ENCODE measurements around the gene MRPL33. TPM values are rescaled to one million over a fixed set of nuclear protein-coding genes. Genes with fewer than 3 reads are reported as not detected.

The MRPL33 gene
- total RNA-seq, 1 experiment from 2014 or later: 66.8 TPM

GRCh38 chr2:27800856-27801255, 29.3 kb downstream of the MRPL33 start:
- Mint-ChIP-seq H3K27ac (no peak overlapping the region), H3K4me1 (peaks cover 0 to 6% of the 10 kb centered on the region in 2 experiments; a peak in 3 of 4 replicates)

More at GRCh38 chr2:27800856-27801255, 29.3 kb downstream of the MRPL33 start:
- Histone ChIP-seq H3K4ac (ENCODE audit: low read depth, low read length) (no peak overlapping the region), H3K79me2 (ENCODE audit: insufficient read depth, low read length) (no peaks in the 10 kb centered on the region), H3K56ac (ENCODE audit: insufficient read length, low read depth, low read length) (no peak overlapping the region), H3K4me1 (ENCODE audit: insufficient read depth, low read length) (no peaks in the 10 kb centered on the region), H3K18ac (ENCODE audit: insufficient read length, low read depth, low read length) (no peak overlapping the region), H3K4me2 (ENCODE audit: insufficient read depth, insufficient read length, low read length) (no peak overlapping the region), H3K27me3 (ENCODE audit: insufficient read depth, low read length) (no peaks in the 10 kb centered on the region), H4K20me1 (ENCODE audit: control insufficient read depth, insufficient read depth, insufficient read length) (no peaks in the 10 kb centered on the region), H3K23me2 (ENCODE audit: insufficient read length, low read depth, low read length, poor library complexity, severe bottlenecking) (no peaks in the 10 kb centered on the region), H2BK20ac (ENCODE audit: low read depth, low read length, poor library complexity, severe bottlenecking) (no peak overlapping the region), H4K8ac (replicated peaks; ENCODE audit: insufficient read length, low read depth, low read length) (no peak overlapping the region), H2BK12ac (ENCODE audit: insufficient read length, low read depth, low read length) (no peak overlapping the region), H2BK120ac (ENCODE audit: low read depth, low read length, poor library complexity, severe bottlenecking) (no peak overlapping the region), H3K9me3 (ENCODE audit: control insufficient read depth, low read depth, low read length) (no peaks in the 10 kb centered on the region), H4K91ac (ENCODE audit: insufficient read length, low read depth, low read length) (no peak overlapping the region), H4K5ac (ENCODE audit: insufficient read length, low read depth, low read length) (no peak overlapping the region), H3T11ph (ENCODE audit: low read length) (no peak overlapping the region), H2AK5ac (ENCODE audit: insufficient read length, low read length) (no peak overlapping the region), H2AFZ (ENCODE audit: low read length) (no peak overlapping the region), H3K14ac (ENCODE audit: insufficient read depth, low read length) (no peak overlapping the region; the same call in 1 of the 2 replicates), H3K23ac (ENCODE audit: insufficient read length, low read depth, low read length) (no peak overlapping the region), H3K9ac (ENCODE audit: extremely low read depth, insufficient read length, low read length) (no peak overlapping the region), H3K79me1 (ENCODE audit: insufficient read depth, low read depth, low read length, poor library complexity, severe bottlenecking) (no peaks in the 10 kb centered on the region), H2BK5ac (ENCODE audit: insufficient read length, low read length) (no peak overlapping the region), H3K27ac (ENCODE audit: insufficient read length, low read depth, low read length) (no peak overlapping the region), H2BK15ac (ENCODE audit: low read depth, low read length) (no peak overlapping the region)
- TF ChIP-seq, protein P1, sequence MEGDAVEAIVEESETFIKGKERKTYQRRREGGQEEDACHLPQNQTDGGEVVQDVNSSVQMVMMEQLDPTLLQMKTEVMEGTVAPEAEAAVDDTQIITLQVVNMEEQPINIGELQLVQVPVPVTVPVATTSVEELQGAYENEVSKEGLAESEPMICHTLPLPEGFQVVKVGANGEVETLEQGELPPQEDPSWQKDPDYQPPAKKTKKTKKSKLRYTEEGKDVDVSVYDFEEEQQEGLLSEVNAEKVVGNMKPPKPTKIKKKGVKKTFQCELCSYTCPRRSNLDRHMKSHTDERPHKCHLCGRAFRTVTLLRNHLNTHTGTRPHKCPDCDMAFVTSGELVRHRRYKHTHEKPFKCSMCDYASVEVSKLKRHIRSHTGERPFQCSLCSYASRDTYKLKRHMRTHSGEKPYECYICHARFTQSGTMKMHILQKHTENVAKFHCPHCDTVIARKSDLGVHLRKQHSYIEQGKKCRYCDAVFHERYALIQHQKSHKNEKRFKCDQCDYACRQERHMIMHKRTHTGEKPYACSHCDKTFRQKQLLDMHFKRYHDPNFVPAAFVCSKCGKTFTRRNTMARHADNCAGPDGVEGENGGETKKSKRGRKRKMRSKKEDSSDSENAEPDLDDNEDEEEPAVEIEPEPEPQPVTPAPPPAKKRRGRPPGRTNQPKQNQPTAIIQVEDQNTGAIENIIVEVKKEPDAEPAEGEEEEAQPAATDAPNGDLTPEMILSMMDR (conservative IDR thresholded peaks at IDR 0.05): no peak
- H3K4me3 Mint-ChIP-seq: no peak overlapping the region
- no peak for DNase-seq
- H3K9me3 Mint-ChIP-seq: no peaks in the 10 kb centered on the region; a peak in 1 of 5 replicates
- no CpG with 5 or more reads among the region's 6 CpGs for WGBS (ENCODE audit: extremely low coverage, insufficient read length, low lambda C conversion rate)
- H3K27me3 Mint-ChIP-seq (ENCODE audit: low read depth): peaks cover 11% of the 10 kb centered on the region
- H3K36me3 Mint-ChIP-seq (ENCODE audit: insufficient read depth in 1 of 3, low read depth in 3 of 3): no peaks in the 10 kb centered on the region

All from H9 (cell line).